Endothelial cell of umbilical vein (primary cell): ENCODE results near the gene PDE1A. TPM values are rescaled to one million over a fixed set of nuclear protein-coding genes. Genes with fewer than 3 reads are reported as not detected.

Source experiments
- BruUV-seq: library from RNA; stranded (reverse); fragments of 400-500 nt; replicated peaks from 2 replicates; lab custom pipeline; 2021; lab: Mats Ljungman, UMichigan
- CTCF ChIA-PET: fragments of 300-600, 350-600 bp; sonication (Branson Sonifier 250); formaldehyde crosslinking; loops from one replicate; lab custom pipeline; 2021; ENCODE audit warnings: antibody characterized with exemption, inconsistent platforms; lab: Charles Lee
- POLR2A ChIA-PET: fragments of 300-600, 350-600 bp; sonication (Branson Sonifier 250); formaldehyde crosslinking; loops from one replicate; lab custom pipeline; 2021; ENCODE audit warnings: antibody characterized with exemption, inconsistent platforms; lab: Charles Lee
- DNase-seq: peaks from one replicate; pipeline ENCODE4 v3.0.0-alpha.2; 2011; ENCODE audit warnings: low read depth, low spot score
- FAIRE-seq: peaks from 2 replicates; lab custom pipeline; 2011; peaks lifted over from hg19 to GRCh38; lab: Jason Lieb, UNC
- H2AFZ ChIP-seq: 2 replicates; pipeline ENCODE4 v1.6.0; 2012; ENCODE audit warnings: low read depth, low read length, control low read depth, inconsistent platforms
- H3K27ac ChIP-seq: 2 replicates; pipeline ENCODE4 v1.5.1; 2011; ENCODE audit warnings: low read depth, mild to moderate bottlenecking, control low read depth, low read length, moderate library complexity; ENCODE audit not compliant: insufficient read depth
- H3K27me3 ChIP-seq, 2 experiments: 2 replicates each; pipeline versions ENCODE4 v1.6.0 to v1.6.1; 2011; ENCODE audit warnings: low read length in 2 of 2, mixed read lengths in 1 of 2; ENCODE audit not compliant: control insufficient read depth in 2 of 2, insufficient read depth in 2 of 2
- H3K36me3 ChIP-seq, 2 experiments: 2 replicates in 1 of 2; 3 replicates in 1 of 2; pipeline ENCODE4 v1.5.1; 2011; ENCODE audit warnings: low read length in 2 of 2, mild to moderate bottlenecking in 1 of 2, moderate library complexity in 1 of 2; ENCODE audit not compliant: control insufficient read depth in 2 of 2, insufficient read depth in 2 of 2; ENCODE audit errors: extremely low read depth in 1 of 2
- H3K4me1 ChIP-seq: 3 replicates; pipeline ENCODE4 v1.5.1; 2011; ENCODE audit warnings: mild to moderate bottlenecking, low read length; ENCODE audit not compliant: control insufficient read depth, insufficient read depth; ENCODE audit errors: extremely low read depth
- H3K4me2 ChIP-seq: 2 replicates; pipeline ENCODE4 v1.6.1; 2011; ENCODE audit warnings: low read length, control low read depth, mixed read lengths; ENCODE audit not compliant: insufficient read depth
- H3K4me3 ChIP-seq, 3 experiments: fragments of 200-600 bp in 1 of 3; sonication (generic), shearing (Covaris generic) in 1 of 3; replicated peaks in 1 of 3; 2 replicates each; pipeline ENCODE4 v1.5.1; 2011 to 2016; ENCODE audit warnings: control low read depth in 3 of 3, low read length in 3 of 3, mild to moderate bottlenecking in 2 of 3, inconsistent platforms in 1 of 3, low read depth in 1 of 3, moderate library complexity in 1 of 3; ENCODE audit not compliant: insufficient read depth in 1 of 3
- H3K79me2 ChIP-seq: 2 replicates; pipeline ENCODE4 v1.6.0; 2012; ENCODE audit warnings: low read length, inconsistent platforms; ENCODE audit not compliant: control insufficient read depth, insufficient read depth
- H3K9ac ChIP-seq: replicated peaks from 2 replicates; pipeline ENCODE3; 2011; ENCODE audit warnings: low read length, control low read depth; ENCODE audit not compliant: insufficient read depth; ENCODE audit errors: extremely low read depth
- H3K9me1 ChIP-seq: replicated peaks from 3 replicates; pipeline ENCODE4 v1.6.0; 2011; ENCODE audit warnings: mild to moderate bottlenecking, low read length; ENCODE audit not compliant: control insufficient read depth, insufficient read depth; ENCODE audit errors: extremely low read depth
- H3K9me3 ChIP-seq: replicated peaks from 2 replicates; pipeline ENCODE4 v1.5.1; 2012; ENCODE audit warnings: low read length, inconsistent platforms; ENCODE audit not compliant: control insufficient read depth, insufficient read depth
- H4K20me1 ChIP-seq: replicated peaks from 2 replicates; pipeline ENCODE3; 2011; ENCODE audit warnings: mild to moderate bottlenecking, low read length; ENCODE audit not compliant: control insufficient read depth, insufficient read depth; ENCODE audit errors: extremely low read depth
- EZH2 ChIP-seq: IDR thresholded peaks from 2 replicates; pipeline ENCODE4 v1.6.1; 2012; ENCODE audit warnings: borderline replicate concordance, low read depth, mild to moderate bottlenecking, moderate library complexity, low read length, inconsistent platforms; ENCODE audit not compliant: severe bottlenecking
- FOS ChIP-seq: IDR thresholded peaks from 2 replicates; pipeline ENCODE4 v1.6.1; 2011; ENCODE audit warnings: mild to moderate bottlenecking, low read length, moderate library complexity, borderline replicate concordance; ENCODE audit not compliant: insufficient read depth
- GATA2 ChIP-seq: IDR thresholded peaks from 2 replicates; pipeline ENCODE4 v1.7.0; 2011; ENCODE audit warnings: low read depth, mild to moderate bottlenecking, moderate library complexity, mixed read lengths, low read length; ENCODE audit not compliant: insufficient read length, insufficient read depth
- JUN ChIP-seq: IDR thresholded peaks from 2 replicates; pipeline ENCODE4 v1.6.1; 2011; ENCODE audit warnings: borderline replicate concordance, low read depth; ENCODE audit not compliant: insufficient read length, insufficient read depth
- MYC ChIP-seq: IDR thresholded peaks from one replicate; pipeline ENCODE4 v1.6.1; 2011; ENCODE audit warnings: mild to moderate bottlenecking, low read depth, low read length
- POLR2A ChIP-seq: IDR thresholded peaks from 2 replicates; pipeline ENCODE4 v1.6.1; 2012; ENCODE audit warnings: low read depth, mild to moderate bottlenecking, control low read depth, low read length
- POLR2AphosphoS5 ChIP-seq: IDR thresholded peaks from 2 replicates; pipeline ENCODE4 v1.6.1; 2012; ENCODE audit warnings: low read depth, mild to moderate bottlenecking, control low read depth, low read length, moderate library complexity; ENCODE audit not compliant: insufficient read depth
- dilution Hi-C: fragments of 300-500 bp; cut with MboI; formaldehyde crosslinking; loops from one replicate; pipeline ENCODE4 v1.15.0; 2019; ENCODE audit warnings: low sequenced_read_pairs; ENCODE audit not compliant: extremely low pct_ligation_motif_present
- intact Hi-C: fragments of 100-400 bp; cut with micrococcal nuclease; formaldehyde crosslinking; loops from one replicate; pipeline ENCODE4 v1.10.0; 2022
- polyA plus RNA-seq, 4 experiments: library from polyadenylated mRNA; depleted of rRNA in 3 of 4; stranded (reverse) in 3 of 4; unstranded in 1 of 4; fragments of >200 nt; gene quantifications; 2 replicates each; pipeline versions ENCODE4 v1.2.1 to v1.2.3, GENCODE V29; 2011 to 2012; ENCODE audit warnings: missing spikeins in 1 of 4
- total RNA-seq: library from RNA; stranded (reverse); gene quantifications from 2 replicates; pipeline ENCODE4 v1.2.3, GENCODE V29; 2021
- TF ChIP-seq, protein P1 (sequence below): IDR thresholded peaks from 2 replicates; pipeline ENCODE4 v1.6.1; 2011; ENCODE audit not compliant: insufficient read depth, insufficient read length
- TF ChIP-seq, protein P2 (sequence below), 2 donors: IDR thresholded peaks; 1 replicate in 1 of 2; 2 replicates in 1 of 2; pipeline ENCODE4 v1.5.1; 2011; ENCODE audit warnings: low read length in 2 of 2, mild to moderate bottlenecking in 2 of 2, moderate library complexity in 2 of 2, control low read depth in 1 of 2, inconsistent platforms in 1 of 2, low read depth in 1 of 2; ENCODE audit not compliant: insufficient read depth in 1 of 2; ENCODE audit errors: extremely low read depth in 1 of 2

Gene PDE1A
- total and polyA plus RNA-seq, 2 donors (not counting 3 experiments of a cell fraction or from before 2014, with no cell fraction given) = 0.43 to 0.49 TPM

DNA sequence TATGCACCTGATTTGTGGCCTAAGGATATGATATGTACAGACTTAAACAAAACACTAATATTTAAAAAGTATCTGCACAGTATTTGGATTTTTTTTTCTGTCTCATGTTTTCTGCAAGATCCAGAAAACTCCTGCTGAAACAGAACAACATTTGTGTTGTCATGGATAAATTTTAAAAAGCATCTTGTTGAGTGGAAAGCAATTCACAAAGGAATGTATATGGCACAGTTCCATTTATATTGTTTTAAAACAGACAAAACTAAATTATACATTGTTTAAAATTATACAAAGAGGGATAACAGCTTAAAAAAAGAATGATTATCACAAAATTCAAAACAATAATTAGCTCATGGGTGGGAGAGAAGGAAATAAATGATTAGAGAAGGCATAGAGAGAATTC is 247.7 kb downstream of the PDE1A start:
- no peaks in the 10 kb centered on the region for H3K9me1 ChIP-seq
- TF ChIP-seq, protein P1, sequence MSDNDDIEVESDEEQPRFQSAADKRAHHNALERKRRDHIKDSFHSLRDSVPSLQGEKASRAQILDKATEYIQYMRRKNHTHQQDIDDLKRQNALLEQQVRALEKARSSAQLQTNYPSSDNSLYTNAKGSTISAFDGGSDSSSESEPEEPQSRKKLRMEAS = no peak
- TF ChIP-seq POLR2AphosphoS5 (no peak), JUN (no peak), EZH2 (no peak), POLR2A (no peak)
- DNase-seq = no peak
- BruUV-seq = no TSS peak
- dilution Hi-C loops = no loop called here
- H3K9ac ChIP-seq = no peak overlapping the region
- H3K4me2 ChIP-seq = no peak overlapping the region
- no peak overlapping the region for H3K27ac ChIP-seq
- no peaks in the 10 kb centered on the region for H3K27me3 ChIP-seq
- POLR2A ChIA-PET = no interaction called here
- H2AFZ ChIP-seq = no peak overlapping the region
- no peaks in the 10 kb centered on the region for H3K79me2 ChIP-seq
- FAIRE-seq = no peak
- intact Hi-C loops = no loop called here
- H4K20me1 ChIP-seq = no peaks in the 10 kb centered on the region
- CTCF ChIA-PET = interaction anchor here (0.6 to 1.4 kb wide), 3 partner anchors 91 to 488 kb away, joined by 3 to 4 read pairs (median 3); no protein-coding TSS in a partner anchor
- H3K36me3 ChIP-seq = no peaks in the 10 kb centered on the region
- no peaks in the 10 kb centered on the region for H3K9me3 ChIP-seq
- H3K4me1 ChIP-seq = no peaks in the 10 kb centered on the region
- no peak overlapping the region for H3K4me3 ChIP-seq

- no peak for TF ChIP-seq JUN
- no peak for TF ChIP-seq MYC
- TF ChIP-seq POLR2A = no peak
- no peak for TF ChIP-seq EZH2
- no peak for TF ChIP-seq FOS
- TF ChIP-seq, protein P2, sequence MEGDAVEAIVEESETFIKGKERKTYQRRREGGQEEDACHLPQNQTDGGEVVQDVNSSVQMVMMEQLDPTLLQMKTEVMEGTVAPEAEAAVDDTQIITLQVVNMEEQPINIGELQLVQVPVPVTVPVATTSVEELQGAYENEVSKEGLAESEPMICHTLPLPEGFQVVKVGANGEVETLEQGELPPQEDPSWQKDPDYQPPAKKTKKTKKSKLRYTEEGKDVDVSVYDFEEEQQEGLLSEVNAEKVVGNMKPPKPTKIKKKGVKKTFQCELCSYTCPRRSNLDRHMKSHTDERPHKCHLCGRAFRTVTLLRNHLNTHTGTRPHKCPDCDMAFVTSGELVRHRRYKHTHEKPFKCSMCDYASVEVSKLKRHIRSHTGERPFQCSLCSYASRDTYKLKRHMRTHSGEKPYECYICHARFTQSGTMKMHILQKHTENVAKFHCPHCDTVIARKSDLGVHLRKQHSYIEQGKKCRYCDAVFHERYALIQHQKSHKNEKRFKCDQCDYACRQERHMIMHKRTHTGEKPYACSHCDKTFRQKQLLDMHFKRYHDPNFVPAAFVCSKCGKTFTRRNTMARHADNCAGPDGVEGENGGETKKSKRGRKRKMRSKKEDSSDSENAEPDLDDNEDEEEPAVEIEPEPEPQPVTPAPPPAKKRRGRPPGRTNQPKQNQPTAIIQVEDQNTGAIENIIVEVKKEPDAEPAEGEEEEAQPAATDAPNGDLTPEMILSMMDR (IDR thresholded peaks at IDR 0.05; ENCODE audit: extremely low read depth in 1 of 2, insufficient read depth in 1 of 2, low read depth in 1 of 2, low read length in 2 of 2) = no peak
- no peak for TF ChIP-seq GATA2
- no peak for TF ChIP-seq POLR2AphosphoS5
- BruUV-seq = no TSS peak
- no peak overlapping the region for H2AFZ ChIP-seq
- H3K9me1 ChIP-seq = no peaks in the 10 kb centered on the region
- H3K4me3 ChIP-seq = no peak overlapping the region
- ChIA-PET CTCF (interaction anchor here (1.0 to 2.0 kb wide), 4 partner anchors 12 to 484 kb away, joined by 3 to 5 read pairs (median 5); no protein-coding TSS in a partner anchor), POLR2A (no interaction called here)
- H3K79me2 ChIP-seq = no peaks in the 10 kb centered on the region
- H3K36me3 ChIP-seq = no peaks in the 10 kb centered on the region
- DNase-seq (no peak), FAIRE-seq (peak; percentile 68)
- H3K27ac ChIP-seq = no peak overlapping the region
- intact Hi-C loops = no loop called here
- no peaks in the 10 kb centered on the region for H3K4me1 ChIP-seq
- no peak overlapping the region for H3K4me2 ChIP-seq
- H3K9me3 ChIP-seq = no peaks in the 10 kb centered on the region
- H4K20me1 ChIP-seq = no peaks in the 10 kb centered on the region
- H3K27me3 ChIP-seq = no peaks in the 10 kb centered on the region
- dilution Hi-C loops = no loop called here
- no peak overlapping the region for H3K9ac ChIP-seq
Measured at GRCh38 chr2:182173944-182174622, 252.8 kb downstream of the PDE1A start.
